NK-92 treated with Interleukin-12 subunit alpha and Interleukin-12 subunit beta, amount 100 ng/mL, for 24 hours (cell line): ENCODE measurements around the gene PSD.
"Not testable (repeated sequence)": the region's sequence is repeated elsewhere in the genome, so short reads cannot be mapped to it uniquely, and the experiment has no call there.

Experiments used
- DNase-seq: peaks from one replicate; lab custom pipeline; 2025; lab: John Stamatoyannopoulos, UW

Gene PSD

GRCh38 chr10:102418622-102419268, at the start of gene PSD:
TSS of gene PSD (minus strand) at chr10:102418785. CDS start at chr10:102417038, 1,747 bp downstream.
- no peak for DNase-seq

- no peak for DNase-seq
Observed at GRCh38 chr10:102467971-102468438, 49.4 kb upstream of the PSD start.

GRCh38 chr10:102467318-102467717, 48.7 kb upstream of the PSD start:
- no peak for DNase-seq

- no peak for DNase-seq
Observed at GRCh38 chr10:102465466-102465865, 46.9 kb upstream of the PSD start.

GRCh38 chr10:102463983-102464382, 45.4 kb upstream of the PSD start:
- DNase-seq = no peak

- DNase-seq = no peak
Observed at GRCh38 chr10:102462512-102463054, 44.0 kb upstream of the PSD start.

GRCh38 chr10:102461187-102462054, 42.8 kb upstream of the PSD start:
- peak; percentile 84 for DNase-seq

- DNase-seq = no peak
Observed at GRCh38 chr10:102460836-102461186, 42.2 kb upstream of the PSD start.

- no peak for DNase-seq
Observed at GRCh38 chr10:102458656-102459055, 40.1 kb upstream of the PSD start.

GRCh38 chr10:102457591-102458150, 39.1 kb upstream of the PSD start:
- DNase-seq = no peak

GRCh38 chr10:102455893-102456471, 37.4 kb upstream of the PSD start:
- no peak for DNase-seq

GRCh38 chr10:102454662-102455487, 36.3 kb upstream of the PSD start:
- not testable (repeated sequence) for DNase-seq

- DNase-seq = no peak
Observed at GRCh38 chr10:102453502-102453901, 34.9 kb upstream of the PSD start.

GRCh38 chr10:102452672-102453340, 34.2 kb upstream of the PSD start:
- peak; percentile 40 for DNase-seq

- DNase-seq = no peak
Observed at GRCh38 chr10:102451105-102451969, 32.8 kb upstream of the PSD start, which contains the start of gene C10orf95. TSS of gene C10orf95 (minus strand) at chr10:102451543. CDS start at chr10:102451093, 450 bp downstream.

GRCh38 chr10:102450374-102451104, 32.0 kb upstream of the PSD start:
- DNase-seq = peak; percentile 81

GRCh38 chr10:102450124-102450373, 31.5 kb upstream of the PSD start:
- no peak for DNase-seq

GRCh38 chr10:102449321-102450123, 30.9 kb upstream of the PSD start:
- DNase-seq = peak; percentile 73
